Tibial nerve (tissue), 4 donors: Measurements from ENCODE around the gene KRT28. TPM values are rescaled to one million over a fixed set of nuclear protein-coding genes. Genes with fewer than 3 reads are reported as not detected.

Experiments
- DNase-seq, 2 donors: peaks; one replicate each; pipeline ENCODE4 v3.0.0-alpha.2; 2019; ENCODE audit warnings: low spot score in 2 of 2
- H3K27ac ChIP-seq, 4 donors: fragments of 200-600 bp; sonication (generic) in 3 of 4; one replicate each; pipeline ENCODE4 v1.5.1; 2017 to 2019; ENCODE audit warnings: mild to moderate bottlenecking in 1 of 4
- H3K27me3 ChIP-seq, 2 donors: fragments of 200-600 bp; sonication (generic) in 1 of 2; one replicate each; pipeline versions ENCODE4 v1.5.1 to v1.6.0; 2017 to 2019
- H3K36me3 ChIP-seq, 3 donors: fragments of 200-600 bp; sonication (generic); one replicate each; pipeline ENCODE4 v1.5.1; 2018 to 2019
- H3K4me1 ChIP-seq, 4 donors: fragments of 200-600 bp; sonication (generic) in 3 of 4; one replicate each; pipeline ENCODE4 v1.5.1; 2017 to 2019
- H3K4me3 ChIP-seq, 4 donors: fragments of 200-600 bp; sonication (generic) in 3 of 4; one replicate each; pipeline ENCODE4 v1.5.1; 2017 to 2019; ENCODE audit warnings: mild to moderate bottlenecking in 1 of 4, moderate library complexity in 1 of 4
- H3K9me3 ChIP-seq, 4 donors: fragments of 200-600 bp; sonication (generic) in 3 of 4; one replicate each; pipeline ENCODE4 v1.5.1; 2017 to 2019
- CTCF ChIP-seq, 5 experiments: fragments of 200-600 bp in 3 of 5; fragments of 450-650 bp in 2 of 5; sonication (generic) in 3 of 5; IDR thresholded peaks; one replicate each; pipeline ENCODE4 v1.5.1; 2016 to 2019; ENCODE audit warnings: antibody characterized with exemption in 5 of 5, mild to moderate bottlenecking in 3 of 5, moderate library complexity in 2 of 5
- EP300 ChIP-seq, 2 donors: sonication (generic); formaldehyde crosslinking; IDR thresholded peaks; one replicate each; pipeline ENCODE4 v1.6.1; 2017; ENCODE audit warnings: antibody characterized with exemption in 2 of 2, mild to moderate bottlenecking in 1 of 2
- POLR2A ChIP-seq, 2 donors: fragments of 450-650 bp; IDR thresholded peaks; one replicate each; pipeline ENCODE4 v1.6.1; 2017; ENCODE audit warnings: antibody characterized with exemption in 2 of 2, mild to moderate bottlenecking in 2 of 2, moderate library complexity in 2 of 2
- WGBS, 2 donors: methylation state at CpG; one replicate each; pipeline ENCODE4 v1.1.5; 2018; 5-methylcytosine and 5-hydroxymethylcytosine counted together
- total RNA-seq, 4 donors: library from RNA; depleted of rRNA; stranded (reverse); fragments of >200 nt; gene quantifications; one replicate each; pipeline ENCODE4 v1.1.0, GENCODE V29; 2016

The KRT28 gene
- total RNA-seq: not detected

- Histone ChIP-seq H3K4me3 (no peak within 1 kb of the TSS), H3K4me1 (peaks cover 0 to 6% (median 0%) of the 10 kb centered on the region in 4 donors), H3K36me3 (no peaks in the 10 kb centered on the region), H3K27ac (no peak within 1 kb of the TSS), H3K27me3 (peaks cover 0 to 61% of the 10 kb centered on the region in 2 donors), H3K9me3 (no peaks in the 10 kb centered on the region)
- 81 to 83% methylated on average over 3 of the region's 3 CpGs for WGBS, 2 donors
- no peak for DNase-seq
- no peak for TF ChIP-seq POLR2A (IDR thresholded peaks at IDR 0.05)
- TF ChIP-seq EP300 (IDR thresholded peaks at IDR 0.05): no peak
- no peak for TF ChIP-seq CTCF (IDR thresholded peaks at IDR 0.05)
Observed at GRCh38 chr17:40799859-40800258, at the start of gene KRT28. Gene KRT28, minus strand, starts transcription at chr17:40799959. Its CDS starts 66 bp downstream, at chr17:40799893.

- H3K9me3 ChIP-seq: no peaks in the 10 kb centered on the region
- no peaks in the 10 kb centered on the region for H3K36me3 ChIP-seq
- WGBS, 2 donors: 94 to 95% methylated on average over 1 of the region's 1 CpG
- no peak overlapping the region for H3K27ac ChIP-seq
- DNase-seq: no peak
- peaks cover 0 to 8% (median 0%) of the 10 kb centered on the region in 4 donors for H3K4me1 ChIP-seq
- no peak for TF ChIP-seq EP300 (IDR thresholded peaks at IDR 0.05)
- no peak for TF ChIP-seq POLR2A (IDR thresholded peaks at IDR 0.05)
- TF ChIP-seq CTCF (IDR thresholded peaks at IDR 0.05): no peak
- H3K27me3 ChIP-seq: no peaks in the 10 kb centered on the region
- no peak overlapping the region for H3K4me3 ChIP-seq
Observed at GRCh38 chr17:40848583-40849235, 49.0 kb upstream of the KRT28 start.

GRCh38 chr17:40846515-40847144 lies 46.9 kb upstream of the KRT28 start:
- WGBS, 2 donors: 86% methylated on average over 1 of the region's 1 CpG
- H3K36me3 ChIP-seq: no peaks in the 10 kb centered on the region
- no peak for TF ChIP-seq POLR2A (IDR thresholded peaks at IDR 0.05)
- TF ChIP-seq EP300 (IDR thresholded peaks at IDR 0.05): no peak
- TF ChIP-seq CTCF (IDR thresholded peaks at IDR 0.05): no peak

GRCh38 chr17:40844671-40845107 lies 44.9 kb upstream of the KRT28 start:
- no peak for TF ChIP-seq POLR2A (IDR thresholded peaks at IDR 0.05)
- no peak for TF ChIP-seq EP300 (IDR thresholded peaks at IDR 0.05)
- no peak for TF ChIP-seq CTCF (IDR thresholded peaks at IDR 0.05)
- no peak overlapping the region for H3K4me3 ChIP-seq
- WGBS, 2 donors: 76 to 82% methylated on average over 4 of the region's 4 CpGs

More at GRCh38 chr17:40846515-40847144, 46.9 kb upstream of the KRT28 start:
- H3K4me3 ChIP-seq: no peak overlapping the region
- DNase-seq: no peak
- no peak overlapping the region for H3K27ac ChIP-seq
- H3K9me3 ChIP-seq: no peaks in the 10 kb centered on the region
- no peaks in the 10 kb centered on the region for H3K4me1 ChIP-seq
- no peaks in the 10 kb centered on the region for H3K27me3 ChIP-seq

GRCh38 chr17:40843242-40843641 lies 43.5 kb upstream of the KRT28 start:
- DNase-seq: no peak
- no peaks in the 10 kb centered on the region for H3K27me3 ChIP-seq
- no peak overlapping the region for H3K4me3 ChIP-seq
- no peaks in the 10 kb centered on the region for H3K9me3 ChIP-seq
- 77% methylated on average over 3 of the region's 3 CpGs for WGBS, 2 donors
- H3K36me3 ChIP-seq: no peaks in the 10 kb centered on the region
- H3K4me1 ChIP-seq: no peaks in the 10 kb centered on the region
- no peak for TF ChIP-seq EP300 (IDR thresholded peaks at IDR 0.05)
- no peak for TF ChIP-seq POLR2A (IDR thresholded peaks at IDR 0.05)
- no peak for TF ChIP-seq CTCF (IDR thresholded peaks at IDR 0.05)
- H3K27ac ChIP-seq: no peak overlapping the region

More at GRCh38 chr17:40844671-40845107, 44.9 kb upstream of the KRT28 start:
- Histone ChIP-seq H3K27me3 (no peaks in the 10 kb centered on the region), H3K36me3 (no peaks in the 10 kb centered on the region), H3K27ac (no peak overlapping the region), H3K9me3 (no peaks in the 10 kb centered on the region), H3K4me1 (no peaks in the 10 kb centered on the region)
- no peak for DNase-seq
